Measurements from ENCODE around the gene OSBPL9.
"Not testable (repeated sequence)": the region's sequence is repeated elsewhere in the genome, so short reads cannot be mapped to it uniquely, and the experiment has no call there.

OSBPL9 gene

DNA sequence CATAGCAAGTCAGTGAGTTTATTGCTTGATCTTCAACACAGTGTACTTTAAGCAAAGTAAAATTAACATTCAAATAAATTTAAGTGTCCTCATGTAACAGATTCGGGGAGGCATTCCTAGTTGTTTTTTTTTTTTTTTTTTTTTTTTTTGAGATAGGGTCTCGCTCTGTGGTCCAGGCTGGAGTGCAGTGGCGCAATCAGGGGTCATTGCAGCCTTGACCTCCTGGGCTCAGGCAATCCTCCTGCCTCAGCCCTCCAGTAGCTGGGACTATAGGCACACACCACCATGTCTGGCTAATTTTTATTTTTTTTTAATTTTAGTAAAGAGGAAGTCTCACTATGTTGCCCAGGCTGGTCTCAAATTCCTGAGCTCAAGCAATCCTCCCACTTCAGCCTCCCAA lies 22.8 kb downstream of the OSBPL9 start:
- no peak for DNase-seq

DNA sequence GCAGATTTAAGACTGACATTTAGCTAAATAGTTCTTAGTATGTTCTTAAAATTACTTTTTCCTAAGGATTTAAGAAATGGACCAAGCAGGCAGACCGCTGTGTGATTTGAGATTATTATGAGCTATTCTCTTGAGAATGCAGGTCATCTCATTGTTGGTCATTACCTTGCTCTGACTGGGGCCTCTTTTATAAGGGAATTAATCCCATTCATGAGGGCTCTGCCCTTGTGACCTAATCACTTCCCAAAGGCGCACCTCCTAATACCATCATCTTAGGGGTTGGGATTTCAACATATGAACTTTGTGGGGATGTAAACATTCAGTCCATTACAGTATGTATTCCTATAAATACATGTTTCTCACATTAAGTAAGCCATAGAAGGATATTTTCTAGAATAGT lies 24.2 kb downstream of the OSBPL9 start:
- no peak for DNase-seq

DNA sequence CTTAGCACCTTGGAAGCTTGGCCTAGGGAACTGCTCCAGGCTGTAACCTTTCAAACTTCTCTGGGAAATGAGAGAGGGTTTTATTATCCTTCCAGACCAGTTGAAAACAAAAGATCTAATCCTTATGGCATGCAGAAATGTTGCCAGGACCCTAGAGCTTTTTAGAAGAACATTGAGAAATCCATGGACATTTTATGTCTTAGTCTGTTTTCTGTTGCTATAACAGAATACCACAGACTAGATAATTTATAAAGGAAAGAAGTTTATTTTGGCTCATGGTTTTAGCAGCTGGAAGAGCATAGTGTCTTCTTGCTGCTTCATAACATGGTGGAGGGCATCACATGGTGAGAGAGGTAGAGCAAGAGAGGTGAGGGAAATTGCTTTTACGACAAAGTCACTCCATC lies 25.8 kb downstream of the OSBPL9 start:
- no peak for DNase-seq

DNA sequence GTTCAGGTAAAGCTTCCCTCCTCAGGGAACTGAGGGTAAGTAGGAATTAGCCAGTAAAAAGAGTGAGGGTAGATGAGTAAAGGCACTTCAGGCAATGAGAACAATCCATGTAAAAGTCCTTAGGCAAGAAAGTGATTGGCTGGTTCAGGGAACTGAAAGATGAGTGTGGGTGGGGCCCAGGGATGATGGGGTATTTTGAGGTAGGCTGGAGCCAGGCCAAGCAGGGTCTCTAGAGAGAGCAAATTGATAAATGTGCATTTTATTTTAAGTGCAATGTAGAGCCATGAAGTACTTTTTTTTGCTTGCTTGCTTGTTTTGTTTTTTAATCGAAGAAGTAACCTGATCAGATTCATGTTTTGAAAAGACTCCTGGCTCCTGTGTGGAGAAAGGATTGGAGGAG lies 26.5 kb downstream of the OSBPL9 start:
- no peak for DNase-seq

DNA sequence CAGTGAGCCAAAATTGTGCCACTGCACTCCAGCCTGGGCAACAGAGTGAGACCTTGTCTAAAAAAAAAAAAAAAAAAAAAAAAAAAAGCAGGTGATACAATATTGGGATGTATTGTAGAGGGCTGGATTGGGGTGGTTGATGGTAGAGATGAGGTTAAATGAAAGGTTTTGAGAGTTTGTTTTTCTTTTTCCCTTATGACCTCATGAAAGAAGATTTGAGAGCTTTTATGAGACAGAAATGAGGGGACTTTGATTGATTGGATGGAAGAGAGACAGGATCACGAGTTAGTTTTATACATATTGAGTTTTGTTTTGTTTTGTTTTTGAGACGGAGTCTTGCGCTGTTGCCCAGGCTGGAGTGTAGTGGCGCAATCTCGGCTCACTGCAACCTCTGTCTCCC lies 27.1 kb downstream of the OSBPL9 start:
- DNase-seq: no peak

DNA sequence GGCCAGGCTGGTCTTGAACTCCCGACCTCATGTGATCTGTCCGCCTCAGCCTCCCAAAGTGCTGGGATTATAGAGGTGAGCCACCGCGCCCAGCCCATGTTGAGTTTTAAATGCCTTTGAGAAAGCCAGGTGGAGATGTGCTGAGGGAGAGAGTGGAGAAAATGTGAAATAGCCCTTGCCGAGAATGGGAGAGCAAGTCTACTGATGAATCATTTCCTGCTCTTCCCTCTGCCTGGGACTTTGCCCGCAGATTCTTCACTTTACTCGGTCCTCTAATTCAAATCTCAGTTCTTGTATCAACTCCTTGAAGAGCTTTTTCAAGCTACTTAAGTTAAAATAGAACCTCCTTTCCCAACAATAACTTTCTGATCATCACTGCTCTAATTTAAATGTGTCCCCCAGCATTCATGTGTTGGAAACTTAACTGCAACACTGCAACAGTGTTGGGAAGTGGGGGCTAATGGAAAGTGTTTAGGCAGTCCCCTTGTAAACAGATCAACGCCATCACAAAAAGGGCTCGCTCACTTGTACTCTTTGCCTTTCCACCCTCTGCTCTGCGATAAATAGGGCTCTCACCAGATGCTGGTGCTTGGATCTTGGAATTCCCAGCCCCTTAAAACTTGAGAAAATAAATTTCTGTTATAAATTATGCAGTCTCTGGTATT lies 27.8 kb downstream of the OSBPL9 start:
- no peak for DNase-seq

DNA sequence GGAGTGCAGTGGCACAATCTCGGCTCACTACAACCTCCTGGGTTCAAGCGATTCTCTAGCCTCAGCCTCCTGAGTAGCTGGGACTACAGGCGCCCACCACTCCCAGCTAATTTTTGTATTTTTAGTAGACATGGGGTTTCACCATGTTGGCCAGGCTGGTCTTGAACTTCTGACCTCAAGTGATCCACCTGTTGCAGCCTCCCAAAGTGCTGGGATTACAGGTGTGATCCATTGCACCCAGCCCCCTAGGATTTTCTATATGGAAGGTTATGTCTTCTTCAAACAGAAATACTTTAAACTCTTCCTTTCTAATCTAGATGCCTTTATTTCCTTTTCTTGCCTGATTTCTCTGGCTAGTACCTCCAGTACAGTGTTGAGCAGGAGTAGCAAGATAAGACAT lies 29.7 kb downstream of the OSBPL9 start:
- not testable (repeated sequence) for DNase-seq

DNA sequence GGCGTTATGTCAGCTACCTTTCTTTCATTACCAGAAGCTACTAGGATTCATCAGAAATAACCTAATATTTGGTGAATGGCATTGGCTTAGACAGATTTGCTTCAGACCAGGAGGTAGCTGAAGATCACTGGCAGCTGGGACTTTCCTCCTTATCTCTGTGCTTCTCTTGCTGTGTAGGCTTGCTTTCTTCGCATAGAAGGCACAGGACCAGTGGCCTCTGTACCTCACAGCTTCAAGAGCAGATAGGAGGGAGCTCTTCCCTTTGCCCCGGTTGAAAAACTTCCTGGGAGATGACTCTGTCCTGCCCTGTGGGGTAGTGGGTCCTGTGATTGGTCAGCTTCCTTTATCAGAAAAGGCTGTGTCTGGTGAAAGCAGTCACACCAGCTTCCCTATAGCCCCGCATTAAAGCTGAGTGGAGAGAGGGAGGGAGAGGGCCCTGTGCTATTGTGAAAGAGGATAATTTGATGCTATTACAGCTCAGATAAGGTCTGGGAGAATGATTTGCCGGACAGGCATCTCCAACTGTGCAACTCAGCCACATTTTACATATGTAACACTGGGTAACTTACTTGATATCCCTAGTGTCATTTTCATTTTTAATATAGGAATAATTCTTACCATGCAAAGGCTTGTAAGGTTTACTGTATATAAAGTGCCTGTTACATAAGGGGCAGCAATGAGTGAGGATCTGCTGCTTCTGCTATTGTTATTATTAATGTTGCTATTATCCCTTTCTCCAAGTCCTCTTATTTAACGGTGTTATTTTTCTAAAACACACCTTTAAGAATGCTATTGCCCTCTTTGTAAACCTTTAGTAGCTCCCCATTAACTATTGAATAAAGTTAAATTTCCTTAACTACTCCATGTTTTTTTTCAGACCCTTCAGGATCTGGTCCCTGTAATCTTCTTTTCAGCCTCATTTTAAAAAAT lies 31.6 kb downstream of the OSBPL9 start:
- no peak for DNase-seq

DNA sequence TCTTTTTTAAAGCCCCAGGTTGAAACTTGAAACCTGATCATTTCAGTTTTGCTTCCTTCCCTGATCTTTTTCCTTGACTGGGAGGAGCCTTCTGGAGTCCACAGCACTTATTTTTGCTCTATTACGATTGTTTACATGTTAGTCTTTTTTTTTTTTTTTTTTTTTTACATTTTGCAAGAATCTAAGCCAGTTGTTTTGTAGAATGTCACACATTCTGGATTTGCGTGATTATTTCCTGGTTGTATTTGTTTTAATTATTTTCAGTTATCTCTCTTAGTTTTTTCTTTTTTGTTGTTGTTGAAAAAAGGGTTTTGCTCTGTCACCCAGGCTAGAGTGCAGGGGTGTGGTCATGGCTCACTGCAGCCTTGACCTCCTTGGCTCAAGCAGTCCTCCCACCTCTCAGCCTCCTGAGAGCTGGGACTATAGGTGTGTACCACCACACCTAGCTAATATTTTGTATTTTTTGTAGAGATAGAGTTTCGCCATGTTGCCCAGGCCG lies 32.8 kb downstream of the OSBPL9 start:
- DNase-seq: no peak

DNA sequence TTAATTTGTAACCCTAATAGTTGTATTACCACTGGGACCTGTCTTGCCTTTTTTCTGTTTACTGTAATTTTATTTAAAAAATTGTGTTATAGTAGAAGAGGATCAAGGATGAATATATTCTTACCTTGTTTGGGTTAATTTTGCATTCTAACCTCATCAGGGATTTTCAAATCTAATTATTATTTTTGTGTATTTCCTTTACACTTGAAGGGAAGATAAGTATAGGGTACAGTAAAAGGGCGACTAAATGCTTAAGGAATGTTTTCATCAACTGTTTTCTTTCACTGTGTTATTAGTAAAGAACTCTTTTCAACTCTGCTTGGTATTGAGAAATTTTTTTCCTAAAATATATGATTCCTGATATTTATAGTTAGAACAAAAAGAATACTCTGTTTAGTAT lies 33.3 kb downstream of the OSBPL9 start:
- no peak for DNase-seq

DNA sequence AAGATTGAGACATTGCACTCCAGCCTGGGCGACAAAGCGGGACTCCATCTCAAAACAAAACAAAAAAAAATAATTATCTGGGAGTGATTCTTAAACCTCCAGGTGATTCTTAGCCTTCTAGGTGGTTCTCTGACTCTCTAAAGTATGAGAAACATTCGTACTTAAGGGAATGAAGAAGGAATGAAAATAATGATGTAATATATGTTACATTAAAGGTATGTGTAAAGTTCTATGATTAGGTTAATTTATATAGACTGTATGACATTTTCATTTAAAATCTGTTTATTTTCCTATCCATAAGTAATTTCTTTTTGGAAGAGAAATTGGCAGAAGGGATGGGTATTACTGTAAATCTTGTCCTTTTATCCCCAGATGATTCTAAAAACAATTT lies 34.7 kb downstream of the OSBPL9 start:
- DNase-seq: no peak

DNA sequence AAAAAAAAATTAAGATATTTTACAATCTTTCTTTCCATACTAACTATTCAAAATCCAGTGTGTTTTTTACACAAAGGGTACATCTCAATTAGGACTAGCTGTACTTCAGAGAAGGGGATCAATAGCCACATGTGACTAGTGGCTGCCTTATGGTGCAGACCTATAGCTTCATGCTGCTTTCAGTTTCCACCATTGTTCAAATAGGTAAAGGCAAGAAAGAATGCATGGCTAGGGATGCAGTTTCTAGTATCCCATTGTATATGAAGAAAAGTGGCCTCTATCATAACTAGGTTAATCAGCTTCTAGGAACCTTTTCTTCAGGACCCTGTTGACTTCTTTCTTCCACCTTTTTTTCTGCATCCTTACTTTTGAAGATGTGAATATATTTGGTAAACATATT lies 35.7 kb downstream of the OSBPL9 start:
- no peak for DNase-seq

DNA sequence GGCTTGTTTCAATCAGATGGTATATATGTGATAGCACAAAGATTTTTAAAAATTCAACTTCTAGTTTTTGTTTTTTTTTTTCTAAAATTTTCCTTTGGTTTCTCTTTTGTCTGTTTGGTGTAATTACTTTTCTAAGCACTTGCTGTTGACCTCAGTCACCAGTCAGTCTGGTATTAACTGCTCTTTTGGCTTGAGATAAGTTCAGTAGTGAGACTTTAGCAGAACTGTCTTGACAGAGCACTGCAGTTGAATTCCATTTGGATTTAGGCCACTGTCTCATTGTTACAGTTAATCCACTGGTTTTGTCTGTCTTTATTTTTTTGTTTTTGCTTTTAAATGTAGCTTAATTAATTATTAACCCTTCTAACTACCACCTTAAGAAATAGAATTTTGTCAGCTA lies 36.2 kb downstream of the OSBPL9 start:
- no peak for DNase-seq

DNA sequence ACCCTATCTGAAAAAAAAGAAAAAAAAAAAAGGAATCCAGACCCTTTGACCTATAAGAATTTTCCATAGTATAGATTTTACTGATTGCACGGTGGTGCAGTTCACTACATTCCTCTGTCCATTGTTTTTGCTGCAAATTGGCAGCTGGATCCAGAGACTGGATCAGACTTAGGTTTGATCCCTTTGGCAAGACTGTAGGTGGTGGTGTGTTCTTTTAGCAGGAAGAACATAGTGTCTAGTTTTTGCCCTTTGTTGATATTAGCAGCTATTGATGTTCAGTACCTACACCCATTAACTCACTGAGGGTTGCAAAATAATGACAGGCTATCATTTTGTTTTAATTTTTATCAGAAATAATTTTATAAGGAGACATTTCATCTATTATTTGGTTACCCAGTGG lies 37.1 kb downstream of the OSBPL9 start:
- DNase-seq: no peak

DNA sequence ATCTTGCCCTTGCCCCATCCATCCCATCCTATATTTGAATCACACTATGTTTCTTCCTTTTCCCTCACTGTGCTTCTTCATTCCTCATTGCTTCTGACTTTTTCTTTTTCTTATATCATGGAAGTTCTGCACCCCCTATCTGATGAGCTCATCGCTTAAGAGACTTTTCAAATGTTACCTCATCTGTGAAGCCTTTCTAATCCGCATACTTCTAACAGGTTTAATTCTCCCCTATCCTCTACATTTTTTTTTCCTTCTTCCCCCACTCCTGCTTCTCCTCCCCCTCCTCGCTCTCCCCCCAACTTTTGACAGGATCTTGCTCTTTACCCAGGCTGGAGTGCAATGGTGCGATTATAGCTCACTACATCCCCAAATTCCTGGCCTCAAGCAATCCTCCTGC lies 39.5 kb downstream of the OSBPL9 start:
- no peak for DNase-seq

DNA sequence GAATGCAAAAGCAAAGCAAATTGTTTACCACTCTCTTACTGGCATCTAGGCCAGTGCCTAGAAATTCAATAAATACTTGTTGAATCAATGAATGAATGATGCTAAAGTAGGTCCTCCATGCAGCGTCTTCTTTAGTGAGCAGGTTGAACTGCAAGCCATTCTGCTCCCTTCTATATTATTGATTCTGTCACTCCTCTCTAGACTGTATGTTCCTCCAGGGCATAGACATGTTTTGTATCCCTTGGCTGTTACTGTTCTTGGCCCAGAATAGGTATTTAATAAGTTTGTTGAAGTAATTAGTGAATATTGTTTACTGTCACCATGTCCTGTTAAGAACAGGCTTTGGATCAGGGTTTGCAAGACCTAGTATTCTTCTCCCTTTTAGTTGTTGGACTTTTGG lies 43.7 kb downstream of the OSBPL9 start:
- no peak for DNase-seq

DNA sequence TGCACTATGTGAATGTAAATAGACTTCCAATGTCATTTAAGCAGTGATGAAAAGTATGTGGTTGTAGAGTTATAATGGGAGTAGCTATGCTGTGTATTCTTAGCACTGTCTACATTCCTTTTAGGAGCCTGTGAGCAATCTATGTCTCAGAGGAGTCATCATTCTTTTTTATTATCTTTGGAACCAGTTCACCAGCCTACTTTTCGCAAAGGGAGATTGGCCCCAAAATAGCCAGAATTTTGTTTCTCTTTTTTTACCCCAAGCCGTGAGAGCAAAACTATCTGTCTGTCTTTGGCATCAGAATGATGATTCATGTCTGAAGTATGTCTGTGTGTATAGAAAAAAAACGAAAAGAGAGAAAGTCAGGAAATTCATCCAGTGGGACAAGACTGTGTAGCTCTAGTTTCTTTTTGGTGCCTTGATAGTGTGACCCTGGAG lies 44.2 kb downstream of the OSBPL9 start:
- no peak for DNase-seq

DNA sequence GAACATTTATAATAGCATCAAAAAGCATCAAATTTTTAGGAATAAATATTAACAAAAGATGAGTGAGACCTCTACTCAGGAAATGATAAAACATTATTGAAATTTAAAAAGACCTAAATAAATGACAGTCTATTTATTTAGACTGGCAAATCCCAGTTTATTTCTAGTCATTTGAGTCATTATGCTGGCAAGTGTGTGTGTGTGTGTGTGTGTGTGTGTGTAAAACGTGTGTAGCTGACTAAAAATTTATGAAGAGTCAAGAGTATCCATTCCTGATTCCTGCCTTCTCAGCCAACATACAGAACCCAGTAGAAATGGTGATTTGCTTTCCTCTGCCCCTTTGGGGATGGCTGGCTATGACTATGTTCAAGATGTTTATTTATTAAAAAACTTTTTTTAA lies 46.2 kb downstream of the OSBPL9 start:
- DNase-seq: no peak

DNA sequence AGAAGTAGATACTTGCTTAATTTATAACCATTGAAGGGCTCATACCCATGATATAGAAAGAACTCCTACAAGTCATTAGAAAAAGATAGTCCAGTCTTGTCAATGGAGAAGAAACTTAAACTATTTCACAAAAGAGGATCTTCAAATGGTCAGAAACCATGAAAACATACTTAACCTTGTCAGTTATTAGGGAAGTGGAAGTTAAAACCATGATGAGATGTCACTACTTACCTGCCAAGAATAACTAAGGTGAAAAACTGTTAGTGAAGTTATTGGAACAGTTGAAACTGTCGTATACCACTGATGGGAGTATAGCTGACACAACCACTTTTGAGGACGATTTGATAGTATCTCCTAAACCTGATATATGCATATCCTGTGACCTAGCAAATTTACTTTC lies 46.8 kb downstream of the OSBPL9 start:
- DNase-seq: no peak

DNA sequence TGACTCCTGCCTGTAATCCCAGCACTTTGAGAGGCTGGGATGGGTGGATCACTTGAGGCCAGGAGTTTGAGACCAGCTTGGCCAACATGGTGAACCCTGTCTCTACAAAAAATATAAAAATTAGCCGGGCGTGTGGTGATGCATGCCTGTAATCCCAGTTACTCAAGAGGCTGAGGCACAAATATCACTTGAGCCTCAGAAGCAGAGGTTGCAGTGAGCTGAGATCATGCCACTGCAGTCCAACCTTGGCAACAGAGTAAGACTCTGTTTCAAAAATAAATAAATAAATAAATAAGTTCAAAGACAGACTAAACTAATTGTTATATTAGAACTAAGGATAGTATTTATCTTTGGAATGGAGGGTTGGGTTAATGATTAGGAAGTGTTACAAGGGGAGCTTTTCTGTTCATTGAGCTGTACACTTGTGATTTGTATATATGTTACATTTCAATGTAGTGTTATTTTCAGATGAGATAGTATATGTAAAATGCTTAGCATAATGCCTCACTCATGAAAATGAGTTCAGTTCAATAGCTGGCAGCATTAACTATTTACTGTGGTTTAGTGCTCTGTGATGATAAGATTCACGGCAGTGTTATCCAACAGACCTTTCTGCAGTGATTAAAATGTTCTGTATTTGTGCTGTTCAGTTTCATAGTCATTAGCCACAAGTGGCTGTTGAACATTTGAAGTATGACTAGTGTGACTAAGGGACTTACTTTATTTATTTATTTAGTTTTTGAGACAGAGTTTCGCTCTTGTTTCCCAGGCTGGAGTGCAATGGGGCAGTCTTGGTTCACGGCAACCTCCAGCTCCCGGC lies 47.7 kb downstream of the OSBPL9 start:
- DNase-seq: no peak

DNA sequence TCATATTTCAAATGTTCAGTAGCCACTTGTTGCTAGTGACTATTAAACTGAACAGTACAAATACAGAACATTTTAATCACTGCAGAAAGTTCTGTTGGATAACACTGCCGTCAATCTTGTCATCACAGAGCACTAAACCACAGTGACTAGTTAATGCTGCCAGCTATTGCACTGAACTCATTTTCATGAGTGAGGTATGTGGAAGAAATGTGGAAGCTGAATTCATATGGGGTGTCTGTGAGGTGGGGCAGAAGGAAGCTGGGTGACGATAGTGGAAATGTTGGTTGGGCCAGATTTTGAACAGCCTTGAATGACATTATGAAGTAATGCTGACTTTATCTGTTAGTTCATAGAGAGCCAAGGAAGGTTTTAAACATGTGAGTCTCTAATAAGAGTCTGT lies 49.6 kb downstream of the OSBPL9 start:
- DNase-seq: no peak

DNA sequence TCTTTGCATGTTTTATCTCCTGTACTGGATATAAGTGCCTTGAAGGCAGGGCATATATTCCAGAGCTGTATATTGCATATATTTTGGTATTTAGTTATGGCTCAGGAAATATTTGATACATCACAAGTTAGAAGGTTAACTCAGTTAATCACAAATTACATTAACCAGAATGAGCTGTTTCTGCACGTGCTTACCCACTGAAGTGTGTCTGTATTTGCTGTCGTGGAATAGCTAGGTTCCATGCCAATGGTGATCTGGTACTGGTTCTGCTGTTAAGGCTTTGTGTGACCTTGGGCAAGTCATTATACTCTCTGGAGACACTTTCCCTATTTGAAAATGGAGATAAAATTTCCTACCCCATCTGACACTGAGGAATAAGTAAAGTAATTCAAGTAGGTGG lies 50.7 kb downstream of the OSBPL9 start:
- DNase-seq: no peak

DNA sequence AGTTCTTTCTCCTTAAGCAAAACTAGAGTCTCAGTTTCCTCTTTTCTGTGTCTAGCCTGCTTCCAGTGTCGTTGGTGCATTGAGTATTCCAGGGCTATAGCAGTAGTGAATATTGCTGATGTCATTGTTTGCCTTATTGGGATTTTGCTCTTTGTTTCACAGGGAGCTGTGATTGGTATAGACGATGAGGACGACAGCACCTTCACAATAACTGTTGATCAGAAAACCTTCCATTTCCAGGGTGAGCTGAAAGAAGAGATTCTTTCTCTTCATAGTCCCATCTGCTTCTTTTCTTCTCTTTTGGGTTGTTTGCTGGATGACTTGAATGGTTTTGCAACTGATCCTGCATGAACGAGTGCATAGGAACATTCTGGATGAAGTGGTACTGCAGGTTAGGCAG lies 52.4 kb downstream of the OSBPL9 start:
- DNase-seq: no peak

Measured in RPMI8226 (cell line).